Uterus (tissue), 4 donors: Measurements from ENCODE around the gene BICRA. TPM values are rescaled to one million over a fixed set of nuclear protein-coding genes. Genes with fewer than 3 reads are reported as not detected.
"Not testable (repeated sequence)": the region's sequence is repeated elsewhere in the genome, so short reads cannot be mapped to it uniquely, and the experiment has no call there.

Source experiments
- DNase-seq, 2 donors: peaks; one replicate each; pipeline ENCODE4 v3.0.0-alpha.2; 2019 to 2020
- H3K27ac ChIP-seq, 2 donors: fragments of 200-600 bp; sonication (generic); 1 replicate in 1 of 2; 2 replicates in 1 of 2; pipeline ENCODE4 v1.5.1; 2016 to 2018
- H3K27me3 ChIP-seq, 2 donors: fragments of 200-600 bp; sonication (generic); one replicate each; pipeline ENCODE4 v1.5.1; 2018 to 2019; ENCODE audit warnings: control low read depth in 1 of 2
- H3K36me3 ChIP-seq, 2 donors: fragments of 200-600 bp; sonication (generic); one replicate each; pipeline ENCODE4 v1.5.1; 2019; ENCODE audit warnings: control low read depth in 1 of 2
- H3K4me1 ChIP-seq, 2 donors: fragments of 200-600 bp; sonication (generic); one replicate each; pipeline ENCODE4 v1.5.1; 2018 to 2019; ENCODE audit warnings: control low read depth in 1 of 2
- H3K4me3 ChIP-seq, 2 donors: fragments of 200-600 bp; sonication (generic); 1 replicate in 1 of 2; 2 replicates in 1 of 2; pipeline ENCODE4 v1.5.1; 2018 to 2019; ENCODE audit warnings: mild to moderate bottlenecking in 1 of 2
- H3K9me3 ChIP-seq, 2 donors: fragments of 200-600 bp; sonication (generic); one replicate each; pipeline ENCODE4 v1.5.1; 2019; ENCODE audit warnings: control low read depth in 1 of 2
- POLR2A ChIP-seq, 2 donors: fragments of 450-650 bp; IDR thresholded peaks; one replicate each; pipeline ENCODE4 v1.6.1; 2016; ENCODE audit warnings: antibody characterized with exemption in 2 of 2, mild to moderate bottlenecking in 1 of 2, moderate library complexity in 1 of 2
- intact Hi-C: fragments of 100-400 bp; cut with DNase I; formaldehyde crosslinking; loops from one replicate; pipeline ENCODE4 v1.15.1; 2023; ENCODE audit warnings: low total_unique reads
- total RNA-seq, 4 donors: library from RNA; depleted of rRNA in 3 of 4; stranded (reverse); fragments of >200 nt in 3 of 4; gene quantifications; one replicate each; pipeline versions ENCODE4 v1.1.0 to v1.2.4, GENCODE V29; 2014 to 2023
- TF ChIP-seq, protein P1 (sequence below), 4 experiments: fragments of 200-600 bp in 2 of 4; fragments of 450-650 bp in 2 of 4; sonication (generic) in 2 of 4; IDR thresholded peaks; one replicate each; pipeline ENCODE4 v1.5.1; 2016 to 2019; ENCODE audit warnings: antibody characterized with exemption in 4 of 4, mild to moderate bottlenecking in 2 of 4, moderate library complexity in 1 of 4
- donor health status: DM: yes; HTN: yes; CAD: no.

Gene BICRA
- total RNA-seq, 4 donors from 2014 or later = 2.0 to 28.1 (median 20.5) TPM

DNA sequence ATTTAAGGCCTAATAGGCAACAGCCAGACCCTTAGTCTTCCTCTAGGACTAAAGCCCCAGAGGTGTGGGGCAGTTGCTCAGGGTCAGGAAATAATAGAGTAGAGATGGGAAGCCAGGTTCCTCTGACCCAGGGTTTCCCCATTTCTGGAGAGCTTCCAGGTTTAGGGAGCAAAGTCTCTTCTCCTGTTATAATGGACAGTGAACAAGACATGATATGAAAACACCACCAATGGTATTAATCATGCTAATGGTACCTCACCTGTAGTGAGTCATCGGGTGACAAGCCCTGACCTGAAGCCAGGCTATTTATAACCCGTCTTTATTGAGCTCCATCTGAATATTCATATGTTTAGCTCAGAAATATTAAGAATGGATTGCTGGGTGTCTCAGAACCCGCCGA lies 24.6 kb downstream of the BICRA start:
- intact Hi-C loops = no loop called here
- H3K4me3 ChIP-seq = no peak overlapping the region

DNA sequence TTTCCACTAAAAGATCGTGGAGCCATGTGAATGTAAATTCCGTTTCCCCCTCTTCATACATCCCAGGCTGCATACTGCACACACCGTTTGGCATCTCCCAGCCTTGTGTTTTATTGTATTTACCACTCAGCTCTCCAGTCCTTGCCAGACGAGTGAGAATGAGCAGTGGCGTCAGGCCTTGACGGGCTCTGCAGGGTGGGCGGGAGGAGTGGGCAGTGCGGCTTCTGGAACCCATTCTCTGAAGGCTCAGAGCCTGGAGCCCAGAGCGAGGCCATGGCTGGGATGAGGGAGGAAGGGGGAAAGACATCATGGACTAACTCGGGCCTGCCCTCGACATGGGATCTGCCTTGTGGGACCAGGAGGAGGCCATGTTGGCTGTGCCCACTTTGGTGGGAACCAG lies 25.1 kb downstream of the BICRA start:
- intact Hi-C loops = no loop called here
- Histone ChIP-seq H3K4me3 (no peak overlapping the region), H3K36me3 (no peaks in the 10 kb centered on the region), H3K27me3 (no peaks in the 10 kb centered on the region), H3K9me3 (no peaks in the 10 kb centered on the region), H3K4me1 (peaks cover 11 to 17% of the 10 kb centered on the region in 2 donors), H3K27ac (peak overlapping the region; percentile 55 to 76)
- no peak for DNase-seq
- no peak for TF ChIP-seq POLR2A (IDR thresholded peaks at IDR 0.05)
- TF ChIP-seq, protein P1, sequence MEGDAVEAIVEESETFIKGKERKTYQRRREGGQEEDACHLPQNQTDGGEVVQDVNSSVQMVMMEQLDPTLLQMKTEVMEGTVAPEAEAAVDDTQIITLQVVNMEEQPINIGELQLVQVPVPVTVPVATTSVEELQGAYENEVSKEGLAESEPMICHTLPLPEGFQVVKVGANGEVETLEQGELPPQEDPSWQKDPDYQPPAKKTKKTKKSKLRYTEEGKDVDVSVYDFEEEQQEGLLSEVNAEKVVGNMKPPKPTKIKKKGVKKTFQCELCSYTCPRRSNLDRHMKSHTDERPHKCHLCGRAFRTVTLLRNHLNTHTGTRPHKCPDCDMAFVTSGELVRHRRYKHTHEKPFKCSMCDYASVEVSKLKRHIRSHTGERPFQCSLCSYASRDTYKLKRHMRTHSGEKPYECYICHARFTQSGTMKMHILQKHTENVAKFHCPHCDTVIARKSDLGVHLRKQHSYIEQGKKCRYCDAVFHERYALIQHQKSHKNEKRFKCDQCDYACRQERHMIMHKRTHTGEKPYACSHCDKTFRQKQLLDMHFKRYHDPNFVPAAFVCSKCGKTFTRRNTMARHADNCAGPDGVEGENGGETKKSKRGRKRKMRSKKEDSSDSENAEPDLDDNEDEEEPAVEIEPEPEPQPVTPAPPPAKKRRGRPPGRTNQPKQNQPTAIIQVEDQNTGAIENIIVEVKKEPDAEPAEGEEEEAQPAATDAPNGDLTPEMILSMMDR (IDR thresholded peaks at IDR 0.05) = no peak

More for the DNA sequence above, 24.6 kb downstream of the BICRA start:
- H3K4me1 ChIP-seq = peaks cover 11 to 17% of the 10 kb centered on the region in 2 donors
- TF ChIP-seq, protein P1 (IDR thresholded peaks at IDR 0.05) = no peak
- no peak for TF ChIP-seq POLR2A (IDR thresholded peaks at IDR 0.05)
- no peaks in the 10 kb centered on the region for H3K9me3 ChIP-seq
- no peaks in the 10 kb centered on the region for H3K36me3 ChIP-seq
- no peaks in the 10 kb centered on the region for H3K27me3 ChIP-seq
- no peak for DNase-seq
- peak overlapping the region; percentile 55 to 76 for H3K27ac ChIP-seq

DNA sequence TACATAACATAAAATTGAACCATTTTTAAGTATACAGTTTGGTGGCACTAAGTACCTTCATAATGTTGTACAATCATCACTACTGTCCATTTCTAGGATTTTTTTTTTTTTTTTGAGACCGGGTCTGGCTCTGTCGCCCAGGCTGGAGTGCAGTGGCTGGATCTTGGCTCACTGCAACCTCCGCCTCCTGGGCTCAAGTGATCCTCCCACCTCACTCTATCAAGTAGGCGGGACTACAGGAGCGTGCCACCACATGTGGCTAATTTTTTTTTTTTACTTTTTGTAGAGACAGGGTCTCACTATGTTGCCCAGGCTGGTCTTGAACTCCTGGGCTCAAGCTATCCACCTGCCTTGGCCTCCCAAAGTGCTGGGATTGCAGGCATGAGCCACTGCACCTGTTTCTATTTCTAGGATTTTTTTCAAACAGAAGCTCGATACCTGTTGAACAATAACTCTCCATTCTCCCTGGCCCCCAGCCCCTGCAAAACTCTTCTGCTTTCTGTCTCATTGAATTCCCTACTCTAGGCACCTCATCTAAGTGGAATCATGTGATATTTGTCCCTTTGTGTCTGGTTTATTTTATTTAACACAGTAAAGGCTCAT lies 26.3 kb downstream of the BICRA start:
- intact Hi-C loops, H3K27ac ChIP-seq: not testable (repeated sequence)
- H3K4me1 ChIP-seq = peaks cover 11 to 17% of the 10 kb centered on the region in 2 donors

DNA sequence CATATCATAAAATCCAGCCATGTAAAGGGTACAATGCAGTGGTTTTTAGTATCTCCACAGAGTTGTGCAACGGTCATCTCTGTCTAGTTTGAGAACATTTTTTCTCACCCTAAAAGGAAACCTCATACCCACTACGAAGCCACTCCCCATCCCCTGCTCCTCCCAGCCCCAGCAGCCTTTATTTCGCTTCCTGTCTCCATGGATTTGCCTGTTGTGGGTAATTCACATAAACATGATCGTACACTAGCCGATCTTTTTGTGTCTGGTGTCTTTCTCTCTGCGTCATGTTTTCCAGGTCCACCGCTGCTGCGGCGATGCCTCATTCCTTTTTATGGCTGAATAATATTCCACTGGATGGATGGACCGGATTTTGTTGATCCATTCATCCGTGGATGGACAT lies 28.6 kb downstream of the BICRA start:
- no peaks in the 10 kb centered on the region for H3K9me3 ChIP-seq
- peaks cover 0 to 12% of the 10 kb centered on the region in 2 donors for H3K4me1 ChIP-seq
- TF ChIP-seq POLR2A (IDR thresholded peaks at IDR 0.05) = no peak
- TF ChIP-seq, protein P1 (IDR thresholded peaks at IDR 0.05) = no peak
- no peaks in the 10 kb centered on the region for H3K27me3 ChIP-seq
- no peaks in the 10 kb centered on the region for H3K36me3 ChIP-seq
- DNase-seq = no peak
- intact Hi-C loops = no loop called here
- H3K4me3 ChIP-seq = no peak overlapping the region
- H3K27ac ChIP-seq = peak overlapping the region; percentile 69 to 75

More for the DNA sequence above, 26.3 kb downstream of the BICRA start:
- not testable (repeated sequence) for H3K4me3 ChIP-seq, H3K27me3 ChIP-seq, H3K36me3 ChIP-seq, H3K9me3 ChIP-seq, DNase-seq

DNA sequence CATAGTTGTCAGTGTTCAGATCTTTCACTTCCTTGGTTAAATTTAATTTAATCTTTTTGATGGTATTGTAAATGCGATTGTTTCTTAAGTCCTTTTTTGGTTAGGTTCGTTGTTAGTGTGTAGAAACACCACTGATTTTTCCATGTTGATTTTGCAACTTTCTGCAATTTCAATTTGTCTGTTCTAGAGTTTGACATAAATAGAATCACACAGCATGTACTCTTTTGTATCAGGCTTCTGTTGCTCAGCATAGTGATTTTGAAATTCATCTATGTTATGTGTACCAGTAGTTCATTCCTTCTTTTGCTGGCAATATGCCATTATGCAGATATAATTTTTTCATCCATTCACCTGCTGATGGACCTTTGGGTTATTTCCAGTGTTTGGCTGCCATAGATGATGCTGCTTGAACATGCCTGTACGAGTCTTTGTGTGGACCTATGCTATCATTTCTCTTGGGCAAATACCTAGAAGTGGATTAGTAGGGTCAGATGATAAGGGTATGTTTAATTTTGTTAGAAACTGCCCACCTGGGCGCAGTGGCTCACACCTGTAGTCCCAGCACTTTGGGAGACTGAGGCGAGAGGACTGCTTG lies 33.1 kb downstream of the BICRA start:
- TF ChIP-seq POLR2A (IDR thresholded peaks at IDR 0.05) = no peak
- TF ChIP-seq, protein P1 (IDR thresholded peaks at IDR 0.05) = no peak
- intact Hi-C loops = no loop called here
- no peaks in the 10 kb centered on the region for H3K4me1 ChIP-seq

More for the DNA sequence above, 33.1 kb downstream of the BICRA start:
- no peak for DNase-seq
- H3K9me3 ChIP-seq = no peaks in the 10 kb centered on the region
- no peaks in the 10 kb centered on the region for H3K36me3 ChIP-seq
- no peak overlapping the region for H3K4me3 ChIP-seq
- H3K27ac ChIP-seq = peak overlapping the region in 1 of 2 donors; percentile 20
- no peaks in the 10 kb centered on the region for H3K27me3 ChIP-seq
